Measurements from ENCODE around the gene RPH3AL.
"Not testable (repeated sequence)": the region's sequence is repeated elsewhere in the genome, so short reads cannot be mapped to it uniquely, and the experiment has no call there.

DNA sequence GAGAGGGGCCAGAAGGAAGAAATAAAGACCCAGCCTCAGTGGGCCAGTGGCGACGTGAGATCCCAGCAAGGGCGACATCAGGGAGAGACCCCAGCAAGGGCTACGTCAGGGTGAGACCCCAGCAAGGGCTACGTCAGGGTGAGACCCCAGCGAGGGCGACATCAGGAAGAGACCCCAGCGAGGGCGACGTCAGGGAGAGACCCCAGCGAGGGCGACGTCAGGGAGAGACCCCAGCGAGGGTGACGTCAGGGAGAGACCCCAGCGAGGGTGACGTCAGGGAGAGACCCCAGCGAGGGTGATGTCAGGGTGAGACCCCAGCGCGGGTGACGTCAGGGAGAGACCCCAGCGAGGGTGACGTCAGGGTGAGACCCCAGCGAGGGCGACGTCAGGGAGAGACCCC lies 79.8 kb downstream of the RPH3AL start:
- TF ChIP-seq POLR2AphosphoS5, POLR2A (IDR thresholded peaks at IDR 0.05): not testable (repeated sequence)
- TF ChIP-seq, protein P1, sequence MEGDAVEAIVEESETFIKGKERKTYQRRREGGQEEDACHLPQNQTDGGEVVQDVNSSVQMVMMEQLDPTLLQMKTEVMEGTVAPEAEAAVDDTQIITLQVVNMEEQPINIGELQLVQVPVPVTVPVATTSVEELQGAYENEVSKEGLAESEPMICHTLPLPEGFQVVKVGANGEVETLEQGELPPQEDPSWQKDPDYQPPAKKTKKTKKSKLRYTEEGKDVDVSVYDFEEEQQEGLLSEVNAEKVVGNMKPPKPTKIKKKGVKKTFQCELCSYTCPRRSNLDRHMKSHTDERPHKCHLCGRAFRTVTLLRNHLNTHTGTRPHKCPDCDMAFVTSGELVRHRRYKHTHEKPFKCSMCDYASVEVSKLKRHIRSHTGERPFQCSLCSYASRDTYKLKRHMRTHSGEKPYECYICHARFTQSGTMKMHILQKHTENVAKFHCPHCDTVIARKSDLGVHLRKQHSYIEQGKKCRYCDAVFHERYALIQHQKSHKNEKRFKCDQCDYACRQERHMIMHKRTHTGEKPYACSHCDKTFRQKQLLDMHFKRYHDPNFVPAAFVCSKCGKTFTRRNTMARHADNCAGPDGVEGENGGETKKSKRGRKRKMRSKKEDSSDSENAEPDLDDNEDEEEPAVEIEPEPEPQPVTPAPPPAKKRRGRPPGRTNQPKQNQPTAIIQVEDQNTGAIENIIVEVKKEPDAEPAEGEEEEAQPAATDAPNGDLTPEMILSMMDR (IDR thresholded peaks at IDR 0.05): not testable (repeated sequence)

Data from transverse colon (tissue), 4 donors.